Astrocyte (in vitro differentiated cells and primary cell): ENCODE measurements around the gene FAM168A.

ENCODE experiments used
- EZH2 ChIP-seq: IDR thresholded peaks from 2 replicates; pipeline ENCODE4 v1.6.1; 2012; ENCODE audit warnings: mild to moderate bottlenecking, low read length, inconsistent platforms; ENCODE audit not compliant: insufficient read depth
- TF ChIP-seq, protein P1 (sequence below): IDR thresholded peaks from 2 replicates; pipeline ENCODE4 v1.5.1; 2011; ENCODE audit warnings: low read depth, mild to moderate bottlenecking, inconsistent platforms, low read length, moderate library complexity; ENCODE audit not compliant: insufficient read depth

DNA sequence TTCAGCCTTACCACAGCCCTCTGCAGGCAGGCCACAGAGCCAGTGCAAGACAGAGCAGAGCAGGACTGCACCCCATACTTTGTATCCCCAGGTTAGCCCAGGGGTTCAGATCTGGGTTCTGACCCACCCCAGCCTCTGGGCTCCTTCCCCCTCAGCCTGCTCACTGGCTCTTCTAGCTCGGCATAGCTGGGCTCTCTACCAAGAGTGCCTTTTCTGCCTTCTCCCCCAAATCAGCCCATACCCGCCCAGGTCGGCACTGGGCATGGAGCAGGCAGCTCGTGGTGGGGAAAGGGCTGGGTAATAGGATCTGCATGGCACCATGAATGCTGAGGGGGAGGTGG lies 213.4 kb downstream of the FAM168A start:
- TF ChIP-seq, protein P1, sequence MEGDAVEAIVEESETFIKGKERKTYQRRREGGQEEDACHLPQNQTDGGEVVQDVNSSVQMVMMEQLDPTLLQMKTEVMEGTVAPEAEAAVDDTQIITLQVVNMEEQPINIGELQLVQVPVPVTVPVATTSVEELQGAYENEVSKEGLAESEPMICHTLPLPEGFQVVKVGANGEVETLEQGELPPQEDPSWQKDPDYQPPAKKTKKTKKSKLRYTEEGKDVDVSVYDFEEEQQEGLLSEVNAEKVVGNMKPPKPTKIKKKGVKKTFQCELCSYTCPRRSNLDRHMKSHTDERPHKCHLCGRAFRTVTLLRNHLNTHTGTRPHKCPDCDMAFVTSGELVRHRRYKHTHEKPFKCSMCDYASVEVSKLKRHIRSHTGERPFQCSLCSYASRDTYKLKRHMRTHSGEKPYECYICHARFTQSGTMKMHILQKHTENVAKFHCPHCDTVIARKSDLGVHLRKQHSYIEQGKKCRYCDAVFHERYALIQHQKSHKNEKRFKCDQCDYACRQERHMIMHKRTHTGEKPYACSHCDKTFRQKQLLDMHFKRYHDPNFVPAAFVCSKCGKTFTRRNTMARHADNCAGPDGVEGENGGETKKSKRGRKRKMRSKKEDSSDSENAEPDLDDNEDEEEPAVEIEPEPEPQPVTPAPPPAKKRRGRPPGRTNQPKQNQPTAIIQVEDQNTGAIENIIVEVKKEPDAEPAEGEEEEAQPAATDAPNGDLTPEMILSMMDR = no peak
- TF ChIP-seq EZH2 = no peak
